Smooth muscle cell (in vitro differentiated cells): ENCODE measurements around the gene ARHGAP32. TPM values are rescaled to one million over a fixed set of nuclear protein-coding genes. Genes with fewer than 3 reads are reported as not detected.

ENCODE experiments used
- DNase-seq: peaks from one replicate; lab custom pipeline; 2025; ENCODE audit not compliant: unreplicated experiment; lab: John Stamatoyannopoulos, UW
- H2AFZ ChIP-seq: fragments of 200-600 bp; sonication (generic); 2 replicates; pipeline ENCODE4 v1.6.0; 2016; ENCODE audit warnings: antibody characterized with exemption, low read depth, mild to moderate bottlenecking
- H3F3A ChIP-seq: fragments of 200-600 bp; sonication (generic); 2 replicates; pipeline ENCODE4 v1.6.0; 2017; ENCODE audit warnings: antibody characterized with exemption, low read depth
- H3K27ac ChIP-seq: fragments of 200-600 bp; sonication (generic); 2 replicates; pipeline ENCODE4 v1.5.1; 2016; ENCODE audit warnings: low read depth, mild to moderate bottlenecking
- H3K27me3 ChIP-seq: fragments of 200-600 bp; sonication (generic); 2 replicates; pipeline ENCODE4 v1.6.1; 2016; ENCODE audit warnings: low read depth, mild to moderate bottlenecking
- H3K36me3 ChIP-seq: fragments of 200-600 bp; sonication (generic); 2 replicates; pipeline ENCODE4 v1.5.1; 2016; ENCODE audit warnings: low read depth
- H3K4me1 ChIP-seq: fragments of 200-600 bp; sonication (generic); 2 replicates; pipeline ENCODE4 v1.5.1; 2016; ENCODE audit warnings: low read depth
- H3K4me2 ChIP-seq: fragments of 200-600 bp; sonication (generic); 2 replicates; pipeline ENCODE4 v1.6.0; 2016; ENCODE audit warnings: mild to moderate bottlenecking
- H3K4me3 ChIP-seq: fragments of 200-600 bp; sonication (generic); 2 replicates; pipeline ENCODE4 v1.5.1; 2016; ENCODE audit warnings: mild to moderate bottlenecking
- H3K79me2 ChIP-seq: fragments of 200-600 bp; sonication (generic); 2 replicates; pipeline ENCODE4 v1.6.0; 2016; ENCODE audit warnings: low read depth, mild to moderate bottlenecking
- H3K9ac ChIP-seq: fragments of 200-600 bp; sonication (generic); 2 replicates; pipeline ENCODE4 v1.6.0; 2016; ENCODE audit warnings: low read depth
- H3K9me3 ChIP-seq: fragments of 200-600 bp; sonication (generic); replicated peaks from 2 replicates; pipeline ENCODE4 v1.5.1; 2016; ENCODE audit warnings: low read depth
- H4K20me1 ChIP-seq: fragments of 200-600 bp; sonication (generic); 2 replicates; pipeline ENCODE4 v1.6.0; 2016; ENCODE audit warnings: low read depth
- CTCF ChIP-seq: fragments of 200-600 bp; sonication (generic); IDR thresholded peaks from 2 replicates; pipeline ENCODE4 v1.5.1; 2017; ENCODE audit warnings: borderline replicate concordance, mild to moderate bottlenecking, antibody characterized with exemption; ENCODE audit not compliant: insufficient read depth, poor library complexity, severe bottlenecking
- WGBS: methylation state at CpG from one replicate; pipeline ENCODE4 v1.1.7; 2016; ENCODE audit warnings: low lambda C conversion rate; 5-methylcytosine and 5-hydroxymethylcytosine counted together
- polyA plus RNA-seq: library from polyadenylated mRNA; unstranded; fragments of >200 nt; fragmentation: Nextera tagmentation; extraction: Ambion mirVana; gene quantifications from 2 replicates; pipeline ENCODE4 v1.2.1, GENCODE V29; 2016
- total RNA-seq: library from RNA; depleted of rRNA; stranded (reverse); fragments of >200 nt; gene quantifications from 2 replicates; pipeline ENCODE4 v1.2.3, GENCODE V29; 2014

The ARHGAP32 gene
- total and polyA plus RNA-seq, 2 experiments from 2014 or later, result 8.8 to 17.8 TPM

GRCh38 chr11:128919216-128919615 lies 272.9 kb downstream of the ARHGAP32 start:
- Histone ChIP-seq H3K79me2 (no peaks in the 10 kb centered on the region), H3K9me3 (no peaks in the 10 kb centered on the region), H3K4me1 (no peaks in the 10 kb centered on the region), H3K27me3 (no peaks in the 10 kb centered on the region), H4K20me1 (no peaks in the 10 kb centered on the region), H3K36me3 (no peaks in the 10 kb centered on the region), H3K4me3 (no peak overlapping the region), H3F3A (no peaks in the 10 kb centered on the region), H3K9ac (no peak overlapping the region), H2AFZ (no peak overlapping the region), H3K4me2 (no peak overlapping the region), H3K27ac (no peak overlapping the region)
- DNase-seq, result no peak
- WGBS, result 78% methylated on average over 5 of the region's 5 CpGs
- no peak for TF ChIP-seq CTCF

GRCh38 chr11:128917144-128917724 lies 274.9 kb downstream of the ARHGAP32 start:
- H3K79me2 ChIP-seq, result no peaks in the 10 kb centered on the region
- H3K4me2 ChIP-seq, result no peak overlapping the region
- H3K27me3 ChIP-seq, result peaks cover 5% of the 10 kb centered on the region
- WGBS, result 56% methylated on average over 5 of the region's 5 CpGs
- H3K36me3 ChIP-seq, result no peaks in the 10 kb centered on the region
- DNase-seq, result no peak
- no peak overlapping the region for H3K9ac ChIP-seq
- H3F3A ChIP-seq, result no peaks in the 10 kb centered on the region
- no peaks in the 10 kb centered on the region for H3K9me3 ChIP-seq
- TF ChIP-seq CTCF, result no peak
- H3K27ac ChIP-seq, result no peak overlapping the region
- H3K4me1 ChIP-seq, result no peaks in the 10 kb centered on the region
- no peaks in the 10 kb centered on the region for H4K20me1 ChIP-seq
- H3K4me3 ChIP-seq, result no peak overlapping the region
- no peak overlapping the region for H2AFZ ChIP-seq

GRCh38 chr11:128916681-128917080 lies 275.4 kb downstream of the ARHGAP32 start:
- H3K4me1 ChIP-seq, result no peaks in the 10 kb centered on the region
- no peak for TF ChIP-seq CTCF
- H3K27ac ChIP-seq, result no peak overlapping the region
- no peak overlapping the region for H3K4me3 ChIP-seq
- no peaks in the 10 kb centered on the region for H3K9me3 ChIP-seq
- no peak overlapping the region for H3K4me2 ChIP-seq
- H3K79me2 ChIP-seq, result no peaks in the 10 kb centered on the region
- H3K36me3 ChIP-seq, result no peaks in the 10 kb centered on the region
- H3K9ac ChIP-seq, result no peak overlapping the region
- H2AFZ ChIP-seq, result no peak overlapping the region
- peaks cover 5% of the 10 kb centered on the region for H3K27me3 ChIP-seq
- no peaks in the 10 kb centered on the region for H3F3A ChIP-seq
- 87% methylated on average over 2 of the region's 2 CpGs for WGBS
- no peaks in the 10 kb centered on the region for H4K20me1 ChIP-seq
- no peak for DNase-seq

GRCh38 chr11:128916037-128916572 lies 276.0 kb downstream of the ARHGAP32 start:
- H3K27me3 ChIP-seq, result peaks cover 5% of the 10 kb centered on the region
- H3K4me1 ChIP-seq, result no peaks in the 10 kb centered on the region
- H2AFZ ChIP-seq, result no peak overlapping the region
- H3K4me3 ChIP-seq, result no peak overlapping the region
- H3K27ac ChIP-seq, result no peak overlapping the region
- no peak overlapping the region for H3K9ac ChIP-seq
- H3K36me3 ChIP-seq, result no peaks in the 10 kb centered on the region
- H3K9me3 ChIP-seq, result no peaks in the 10 kb centered on the region
- H3K4me2 ChIP-seq, result no peak overlapping the region
- no peak for DNase-seq
- TF ChIP-seq CTCF, result no peak
- no peaks in the 10 kb centered on the region for H4K20me1 ChIP-seq
- WGBS, result 63% methylated on average over 3 of the region's 3 CpGs
- H3K79me2 ChIP-seq, result no peaks in the 10 kb centered on the region
- H3F3A ChIP-seq, result no peaks in the 10 kb centered on the region
